HG03139 (cell line): ENCODE results near the gene ZNF207.
"Not testable (repeated sequence)": the region's sequence is repeated elsewhere in the genome, so short reads cannot be mapped to it uniquely, and the experiment has no call there.

ENCODE experiments used
- ATAC-seq: cut with Tn5 transposase; IDR thresholded peaks from one replicate; pipeline ENCODE4 v1.9.1; 2021; ENCODE audit not compliant: unreplicated experiment

ZNF207 gene

GRCh38 chr17:32335046-32335445, 14.9 kb upstream of the ZNF207 start:
- no peak for ATAC-seq

DNA sequence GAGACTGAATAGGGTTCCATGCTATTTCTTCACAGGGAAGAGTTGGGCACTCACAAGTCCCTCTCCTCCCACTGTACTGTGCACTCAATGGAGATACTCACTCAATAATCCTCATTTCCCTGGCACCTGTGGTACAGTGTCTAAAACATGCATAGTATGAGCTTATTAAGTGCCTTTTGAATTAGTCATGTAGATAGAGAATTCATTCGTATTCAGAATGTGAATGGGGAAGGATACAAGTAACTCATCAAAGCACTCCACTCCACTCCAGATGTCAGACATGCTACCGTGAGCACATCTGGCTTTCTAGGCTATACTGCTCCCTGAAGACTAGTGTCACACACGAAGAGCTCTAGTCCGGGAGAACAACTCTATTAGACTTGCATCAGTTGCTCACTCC, 14.3 kb upstream of the ZNF207 start:
- ATAC-seq: no peak

- no peak for ATAC-seq
Observed at GRCh38 chr17:32341141-32341856, 8.7 kb upstream of the ZNF207 start.

- peak; percentile 69 for ATAC-seq
Observed at GRCh38 chr17:32341857-32342602, 7.9 kb upstream of the ZNF207 start, which contains the start of gene C17orf75. Gene C17orf75 (minus strand): TSS chr17:32342173. CDS start chr17:32342139, 34 bp downstream.

- no peak for ATAC-seq
Observed at GRCh38 chr17:32342603-32343325, 7.2 kb upstream of the ZNF207 start.

GRCh38 chr17:32345951-32346600, 3.9 kb upstream of the ZNF207 start:
- ATAC-seq: no peak

GRCh38 chr17:32348483-32348800, 1.5 kb upstream of the ZNF207 start:
- ATAC-seq: no peak

- ATAC-seq: no peak
Observed at GRCh38 chr17:32349503-32349853, 479 bp upstream of the ZNF207 start.

GRCh38 chr17:32350666-32351418, 885 bp downstream of the ZNF207 start:
- no peak for ATAC-seq

- not testable (repeated sequence) for ATAC-seq
Observed at GRCh38 chr17:32352734-32353133, 2.8 kb downstream of the ZNF207 start.

DNA sequence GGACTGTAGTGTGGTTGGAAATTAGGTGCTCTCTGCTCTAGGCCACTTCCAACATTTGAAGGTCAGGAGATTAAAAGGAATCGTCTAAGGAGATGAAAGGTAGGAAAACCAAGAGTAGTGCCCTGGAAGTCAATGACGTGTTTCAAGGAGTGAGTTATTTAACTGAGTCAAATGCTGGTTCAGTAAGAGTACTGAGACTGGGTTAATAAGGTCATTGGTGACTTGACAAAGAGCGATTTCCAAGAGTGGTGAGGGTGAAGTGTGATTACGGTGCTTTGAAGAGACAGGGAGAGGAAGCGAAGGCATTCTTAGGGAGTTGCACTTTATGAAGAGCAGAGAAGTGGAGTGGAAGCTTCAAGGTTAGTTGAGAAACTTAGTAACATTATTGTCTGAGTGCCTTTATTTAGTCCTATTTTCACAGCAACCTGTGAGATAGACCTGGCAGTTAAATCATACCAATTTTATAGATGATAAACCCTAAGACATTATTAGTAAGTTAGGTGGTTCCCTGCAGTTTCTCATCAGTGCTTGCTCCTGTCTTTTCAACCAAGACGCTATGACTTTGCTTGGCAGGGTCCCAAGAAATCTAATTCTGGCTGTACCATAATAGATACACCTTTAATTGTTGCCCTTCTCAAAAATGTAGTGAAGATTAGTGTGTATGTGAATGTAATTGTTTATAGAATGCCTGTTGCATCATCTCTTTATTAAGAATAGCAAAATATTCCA, 5.9 kb downstream of the ZNF207 start:
- ATAC-seq: no peak

GRCh38 chr17:32356378-32356743, 6.4 kb downstream of the ZNF207 start:
- no peak for ATAC-seq

DNA sequence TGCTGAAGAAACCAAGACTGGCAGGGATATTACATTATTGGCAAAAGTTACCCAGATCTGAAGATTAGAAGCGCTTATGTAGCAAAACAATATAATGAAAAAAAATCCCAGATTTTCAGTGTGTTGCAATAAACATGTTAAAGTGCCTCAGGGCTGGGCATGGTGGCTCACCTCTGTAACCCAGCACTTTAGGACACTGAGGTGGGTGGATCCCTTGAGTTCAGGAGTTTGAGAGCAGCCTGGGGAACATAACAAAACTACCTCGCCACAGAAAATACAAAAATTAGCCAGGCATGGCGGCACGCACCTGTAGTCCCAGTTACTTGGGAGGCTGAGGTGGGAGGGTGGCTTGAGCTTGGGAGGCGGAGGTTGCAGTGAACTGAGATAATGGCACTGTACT, 6.8 kb downstream of the ZNF207 start:
- no peak for ATAC-seq

DNA sequence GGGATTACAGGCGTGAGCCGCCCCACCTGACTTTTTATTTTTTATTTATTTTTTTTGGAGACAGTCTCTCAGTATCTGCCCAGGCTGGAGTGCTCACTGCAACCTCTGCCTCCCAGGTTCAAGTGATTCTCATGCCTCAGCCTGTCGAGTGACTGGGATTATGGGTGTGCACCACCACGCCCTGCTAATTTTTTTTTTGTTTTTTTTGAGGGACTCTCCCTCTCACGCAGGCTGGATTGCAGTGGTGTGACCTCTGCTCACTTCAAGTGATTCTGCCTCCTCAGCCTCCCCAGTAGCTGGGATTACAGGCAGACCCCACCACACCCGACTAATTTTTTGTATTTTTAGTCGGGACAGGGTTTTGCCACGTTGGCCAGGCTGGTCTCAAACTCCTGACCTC, 7.7 kb downstream of the ZNF207 start:
- ATAC-seq: no peak

- no peak for ATAC-seq
Observed at GRCh38 chr17:32361270-32361669, 11.3 kb downstream of the ZNF207 start.

GRCh38 chr17:32370426-32370825, 20.5 kb downstream of the ZNF207 start:
- no peak for ATAC-seq

DNA sequence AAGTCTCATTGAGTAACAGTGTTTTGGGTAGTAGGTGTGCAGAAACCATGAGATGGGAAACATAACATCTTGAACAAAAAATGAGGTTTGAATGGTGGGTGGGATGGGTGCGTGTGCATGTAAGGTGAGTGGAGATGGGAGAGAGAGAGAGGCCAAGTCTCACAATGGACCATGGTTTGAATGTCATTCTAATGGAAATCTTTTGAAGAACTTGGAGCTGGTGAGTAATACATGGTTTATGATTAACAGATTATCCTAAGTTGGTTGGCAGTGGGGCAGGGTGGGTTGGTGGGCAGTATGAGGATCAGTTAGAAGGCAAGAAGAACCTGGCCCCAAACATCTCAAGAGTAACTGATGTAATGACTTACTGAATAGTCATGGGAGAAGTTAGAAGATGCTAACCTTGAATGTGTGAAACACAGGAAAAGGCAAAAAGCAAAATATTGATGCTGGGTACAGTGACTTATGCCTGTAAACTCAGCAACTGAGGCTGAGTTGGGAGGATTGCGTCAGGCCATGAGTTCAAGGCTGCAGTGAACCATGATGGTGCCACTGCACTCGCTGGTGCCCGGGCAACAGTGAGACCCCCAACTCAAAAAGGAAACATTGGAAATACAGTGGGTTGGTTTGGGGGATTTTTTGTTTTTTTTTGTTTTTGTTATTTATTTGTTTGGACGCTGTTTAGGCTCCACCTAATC, 32.7 kb downstream of the ZNF207 start:
- ATAC-seq: no peak

DNA sequence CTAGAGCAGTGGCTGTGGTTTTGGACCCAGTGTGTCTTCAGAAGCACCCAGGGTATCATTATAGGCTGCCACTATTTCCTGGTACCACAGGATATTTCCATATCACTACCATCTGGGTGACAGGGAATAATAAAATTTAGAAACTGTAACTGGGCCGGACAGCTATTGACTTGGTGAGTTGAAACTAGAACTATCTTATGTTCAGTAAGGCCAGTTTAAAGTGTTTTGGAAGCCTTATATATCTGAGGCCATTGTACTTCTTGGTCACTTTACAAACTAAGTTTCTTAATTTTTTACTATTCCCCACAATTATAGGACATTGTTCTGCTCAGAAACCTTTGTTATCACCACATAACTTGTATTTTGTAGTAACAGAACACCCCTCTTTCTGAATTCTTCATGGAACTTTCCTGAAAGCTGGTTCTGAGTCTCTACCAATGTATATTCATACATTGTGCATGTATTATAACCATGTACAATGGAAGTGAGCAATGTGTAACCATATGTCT, 34.0 kb downstream of the ZNF207 start:
- no peak for ATAC-seq

DNA sequence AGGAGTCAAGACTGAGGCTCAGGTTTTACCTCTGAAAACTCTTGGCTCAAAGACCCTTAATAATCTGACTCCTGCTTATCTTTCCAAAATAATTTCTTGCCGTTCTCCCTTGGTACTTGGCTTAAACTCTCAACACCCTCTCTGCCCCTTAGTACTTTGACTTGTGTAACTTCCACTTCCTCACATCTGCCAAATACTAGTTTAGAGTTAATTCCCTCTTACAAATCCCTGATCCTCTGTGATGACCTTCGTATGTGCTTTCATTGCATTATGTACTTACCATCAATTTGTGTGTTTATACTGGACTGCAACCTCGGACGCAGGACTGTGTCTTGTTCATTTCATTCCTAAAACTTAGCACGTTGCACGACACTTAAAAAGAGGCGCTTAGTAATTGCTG, 35.2 kb downstream of the ZNF207 start:
- no peak for ATAC-seq
